ENCODE measurements around the gene MICALL1.

- TF ChIP-seq CTCF (IDR thresholded peaks at IDR 0.05) (no peak), POLR2A (IDR thresholded peaks at IDR 0.05) (no peak)
Observed at GRCh38 chr22:37967637-37968451, 61.7 kb downstream of the MICALL1 start.
